K562 (cell line): ENCODE measurements around the gene SRPK2. TPM values are rescaled to one million over a fixed set of nuclear protein-coding genes. Genes with fewer than 3 reads are reported as not detected.

Experiments used
- ATAC-seq: fragments of 200-7000 bp; cut with Tn5 transposase; 3 replicates; pipeline ENCODE4 v1.9.1; 2020; ENCODE audit warnings: moderate library complexity
- BruUV-seq: library from RNA; stranded (reverse); fragments of 400-500 nt; replicated peaks from 2 replicates; lab custom pipeline; 2021; lab: Mats Ljungman, UMichigan
- CTCF ChIA-PET: fragments of 300-600 bp; formaldehyde crosslinking; extraction: SDS; loops from one replicate; lab custom pipeline; 2021; ENCODE audit warnings: low intra/inter-chr PET ratio; lab: Yijun Ruan, JAX
- POLR2A ChIA-PET: fragments of 300-600, 350-650 bp; sonication (Branson Sonifier 250); formaldehyde crosslinking; extraction: SDS; loops from one replicate; lab custom pipeline; 2021; ENCODE audit warnings: antibody characterized with exemption, inconsistent platforms; lab: Yijun Ruan, JAX
- DNase-seq, 4 experiments: peaks; one replicate each; pipeline versions ENCODE4 v3.0.0 to v3.0.0-alpha.2; 2011 to 2018; ENCODE audit warnings: low spot score in 3 of 4, mixed read lengths in 3 of 4; ENCODE audit errors: extremely low read depth in 1 of 4
- FAIRE-seq: peaks from 2 replicates; lab custom pipeline; 2011; peaks lifted over from hg19 to GRCh38; lab: Jason Lieb, UNC
- H2AFZ ChIP-seq: 2 replicates; pipeline ENCODE4 v1.6.0; 2011; ENCODE audit warnings: low read depth, low read length, control low read depth, inconsistent platforms
- H3K27ac ChIP-seq: fragments of 200-600 bp; 3 replicates; pipeline ENCODE4 v1.8.0; 2011; ENCODE audit warnings: low read depth, mild to moderate bottlenecking, control low read depth, inconsistent platforms, low read length, moderate library complexity, mixed read lengths; ENCODE audit errors: extremely low read depth
- H3K27me3 ChIP-seq, 2 experiments: fragments of 300-600 bp in 1 of 2; 2 replicates in 1 of 2; 3 replicates in 1 of 2; pipeline versions ENCODE4 v1.6.0 to v1.8.0; 2011; ENCODE audit warnings: inconsistent platforms in 2 of 2, low read length in 2 of 2, mild to moderate bottlenecking in 1 of 2, mixed read lengths in 1 of 2, moderate library complexity in 1 of 2; ENCODE audit not compliant: control insufficient read depth in 2 of 2, insufficient read depth in 2 of 2
- H3K36me3 ChIP-seq: fragments of 300-600 bp; 3 replicates; pipeline ENCODE4 v1.8.0; 2011; ENCODE audit warnings: mild to moderate bottlenecking, low read length, inconsistent platforms; ENCODE audit not compliant: control insufficient read depth, insufficient read depth
- H3K4me1 ChIP-seq, 2 experiments: fragments of 200-600 bp in 1 of 2; replicated peaks in 1 of 2; 2 replicates in 1 of 2; 3 replicates in 1 of 2; pipeline versions ENCODE4 v1.5.1 to v1.8.0; 2011; ENCODE audit warnings: inconsistent platforms in 2 of 2, low read length in 2 of 2, mild to moderate bottlenecking in 1 of 2, mixed read lengths in 1 of 2, moderate library complexity in 1 of 2; ENCODE audit not compliant: control insufficient read depth in 2 of 2, insufficient read depth in 2 of 2
- H3K4me2 ChIP-seq: 2 replicates; pipeline ENCODE4 v1.6.1; 2011; ENCODE audit warnings: low read length, control low read depth, inconsistent platforms, mixed read lengths; ENCODE audit not compliant: insufficient read depth
- H3K4me3 ChIP-seq: fragments of 200-600 bp; sonication (generic), shearing (Covaris generic); 2 replicates; pipeline ENCODE4 v1.5.1; 2016; ENCODE audit warnings: control low read depth, inconsistent platforms
- H3K79me2 ChIP-seq: fragments of 200-600 bp; 3 replicates; pipeline ENCODE4 v1.8.0; 2011; ENCODE audit warnings: low read length, inconsistent platforms; ENCODE audit not compliant: control insufficient read depth, insufficient read depth
- H3K9ac ChIP-seq, 2 experiments: 2 replicates each; pipeline versions ENCODE4 v1.6.0 to v1.6.1; 2011; ENCODE audit warnings: low read depth in 2 of 2, low read length in 2 of 2, control low read depth in 1 of 2, inconsistent platforms in 1 of 2, mild to moderate bottlenecking in 1 of 2, mixed read lengths in 1 of 2; ENCODE audit not compliant: insufficient read depth in 1 of 2
- H3K9me1 ChIP-seq: one replicate; pipeline ENCODE4 v1.6.0; 2011; ENCODE audit warnings: inconsistent platforms, mild to moderate bottlenecking, low read length, moderate library complexity; ENCODE audit not compliant: control insufficient read depth, insufficient read depth
- H3K9me3 ChIP-seq: replicated peaks from 2 replicates; pipeline ENCODE4 v1.5.1; 2011; ENCODE audit warnings: low read depth, low read length, inconsistent platforms; ENCODE audit not compliant: control insufficient read depth, insufficient read depth
- H4K20me1 ChIP-seq: replicated peaks from 2 replicates; pipeline ENCODE4 v1.6.1; 2011; ENCODE audit warnings: low read length, inconsistent platforms, mixed read lengths; ENCODE audit not compliant: control insufficient read depth, insufficient read depth
- EZH2 ChIP-seq: IDR thresholded peaks from 2 replicates; pipeline ENCODE4 v1.6.1; 2012; ENCODE audit warnings: low read depth, mild to moderate bottlenecking, inconsistent platforms, low read length, borderline replicate concordance
- GATA2 ChIP-seq: sonication (generic); formaldehyde crosslinking; IDR thresholded peaks from 2 replicates; pipeline ENCODE4 v1.4.0; 2020; ENCODE audit warnings: mild to moderate bottlenecking, missing genetic modification reagents
- HDAC8 ChIP-seq: fragments of 450-650 bp; IDR thresholded peaks from 2 replicates; pipeline ENCODE4 v1.6.1; 2016; ENCODE audit warnings: mild to moderate bottlenecking, missing genetic modification characterization, moderate library complexity, missing compliant biosample characterization
- HDGF ChIP-seq: fragments of 450-650 bp; IDR thresholded peaks from 2 replicates; pipeline ENCODE4 v1.6.1; 2016
- KDM4B ChIP-seq, 2 experiments: fragments of 450-650 bp in 1 of 2; sonication (generic) in 1 of 2; IDR thresholded peaks; 2 replicates each; pipeline ENCODE4 v1.6.1; 2016 to 2017; ENCODE audit warnings: borderline replicate concordance in 2 of 2, antibody characterized with exemption in 1 of 2, low read depth in 1 of 2, mild to moderate bottlenecking in 1 of 2
- LEF1 ChIP-seq: fragments of 450-650 bp; IDR thresholded peaks from 2 replicates; pipeline ENCODE4 v1.6.1; 2016; ENCODE audit warnings: mild to moderate bottlenecking
- MTA1 ChIP-seq: fragments of 450-650 bp; IDR thresholded peaks from 2 replicates; pipeline ENCODE4 v1.6.1; 2017; ENCODE audit warnings: borderline replicate concordance
- NFRKB ChIP-seq: fragments of 450-650 bp; IDR thresholded peaks from 2 replicates; pipeline ENCODE4 v1.6.1; 2016; ENCODE audit warnings: low read depth
- NR2C1 ChIP-seq, 2 experiments: fragments of 450-650 bp; IDR thresholded peaks; 2 replicates each; pipeline ENCODE4 v1.6.1; 2017; ENCODE audit warnings: mild to moderate bottlenecking in 2 of 2, antibody characterized with exemption in 1 of 2, inconsistent platforms in 1 of 2, missing compliant biosample characterization in 1 of 2, missing genetic modification characterization in 1 of 2
- POLR3A ChIP-seq: IDR thresholded peaks from 2 replicates; pipeline ENCODE4 v1.6.1; 2011; ENCODE audit warnings: borderline replicate concordance, mild to moderate bottlenecking, moderate library complexity; ENCODE audit not compliant: insufficient read length, insufficient read depth; ENCODE audit errors: extremely low read depth
- RFX5 ChIP-seq: IDR thresholded peaks from 2 replicates; pipeline ENCODE4 v1.6.1; 2011; ENCODE audit warnings: low read depth, mild to moderate bottlenecking, improper control_type of control experiment, low read length
- SIN3A ChIP-seq, 2 experiments: fragments of 150-350 bp in 1 of 2; IDR thresholded peaks; 2 replicates each; pipeline ENCODE4 v1.6.1; 2011 to 2016; ENCODE audit warnings: borderline replicate concordance in 2 of 2, low read depth in 2 of 2, low read length in 2 of 2, mild to moderate bottlenecking in 2 of 2, moderate library complexity in 2 of 2; ENCODE audit not compliant: control insufficient read depth in 1 of 2
- STAT6 ChIP-seq: sonication (generic); formaldehyde crosslinking; IDR thresholded peaks from 2 replicates; pipeline ENCODE4 v1.8.1; 2023; ENCODE audit warnings: mild to moderate bottlenecking, missing genetic modification reagents
- THRB ChIP-seq: fragments of 450-650 bp; formaldehyde crosslinking; conservative IDR thresholded peaks from 2 replicates; pipeline ENCODE4 v1.4.0; 2022; ENCODE audit warnings: mild to moderate bottlenecking, missing genetic modification characterization
- ZEB2 ChIP-seq: fragments of 450-650 bp; IDR thresholded peaks from 2 replicates; pipeline ENCODE4 v1.6.1; 2016
- ZNF707 ChIP-seq: fragments of 250-450 bp; sonication (Bioruptor Pico); conservative IDR thresholded peaks from 2 replicates; pipeline ENCODE4 v1.8.0; 2022; ENCODE audit warnings: inconsistent platforms, mild to moderate bottlenecking, moderate library complexity
- WGBS: fragments of 100-300 bp; shearing (Covaris generic); methylation state at CpG from one replicate; pipeline ENCODE4 v1.1.6; 2016; ENCODE audit warnings: low coverage, mixed read lengths; ENCODE audit not compliant: insufficient coverage; ENCODE audit errors: missing lambda C conversion rate; 5-methylcytosine and 5-hydroxymethylcytosine counted together
- in situ Hi-C: fragments of 300-500 bp; cut with MboI; formaldehyde crosslinking; loops from 4 replicates; pipeline ENCODE4 v1.15.0; 2018; ENCODE audit warnings: inconsistent platforms, mixed read lengths
- intact Hi-C: fragments of 100-400 bp; cut with micrococcal nuclease; formaldehyde crosslinking; loops from 2 replicates; pipeline ENCODE4 v1.14.2; 2022
- polyA plus RNA-seq, 8 experiments: library from polyadenylated mRNA; depleted of rRNA in 4 of 8; stranded (reverse) in 5 of 8; unstranded in 3 of 8; fragments of >200 nt; fragmentation: Nextera tagmentation in 2 of 8; fragmentation: Illumina TruSeq in 1 of 8; extraction: Ambion mirVana in 2 of 8; extraction: Trizol in 1 of 8; gene quantifications; 2 replicates each; pipeline versions ENCODE4 v1.2.1 to v1.2.3, GENCODE V29; 2011 to 2014; ENCODE audit warnings: inconsistent platforms in 1 of 8, missing spikeins in 1 of 8
- total RNA-seq, 7 experiments: library from RNA; depleted of rRNA in 6 of 7; stranded (reverse); fragments of >200 nt in 6 of 7; fragmentation: Illumina TruSeq in 2 of 7; extraction: Trizol in 2 of 7; gene quantifications; 2 replicates each; pipeline versions ENCODE4 v1.2.1 to v1.2.3, GENCODE V29; 2011 to 2021; ENCODE audit warnings: low replicate concordance in 1 of 7
- TF ChIP-seq, protein P1 (sequence below): fragments of 450-650 bp; conservative IDR thresholded peaks from 2 replicates; pipeline ENCODE4 v1.6.1; 2016; ENCODE audit warnings: missing genetic modification characterization, low read depth, mild to moderate bottlenecking, missing compliant biosample characterization, moderate library complexity

The SRPK2 gene
- total and polyA plus RNA-seq, 9 of the 15 experiments (the other 6 are each of a cell fraction or from before 2014, with no cell fraction given), result 21.5 to 44.7 (median 33.3) TPM

DNA sequence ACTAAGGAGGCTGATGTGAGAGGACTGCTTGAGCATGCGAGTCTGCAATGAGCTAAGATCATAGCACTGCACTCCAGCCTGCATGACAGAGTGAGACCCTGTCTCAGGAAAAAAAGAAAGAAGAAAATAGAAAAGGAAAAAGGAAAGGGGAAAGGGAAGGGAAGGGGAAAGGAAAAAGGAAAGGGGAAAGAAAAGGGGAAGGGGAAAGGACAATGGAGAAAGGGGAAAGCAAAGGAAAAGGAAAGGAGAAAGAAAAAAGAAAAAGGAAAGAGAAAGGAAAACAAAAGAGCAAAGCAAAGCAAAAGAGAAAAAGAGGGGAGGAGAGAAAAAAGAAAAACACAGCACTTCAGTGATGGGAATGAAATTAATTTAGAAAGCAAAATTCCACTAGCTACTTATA, 179.3 kb downstream of the SRPK2 start (continued):
- TF ChIP-seq ZNF707 (CRISPR knock-in tag), result no peak
- TF ChIP-seq MTA1, result no peak
- no peak for TF ChIP-seq GATA2
- no peak for TF ChIP-seq SIN3A (IDR thresholded peaks at IDR 0.05; ENCODE audit: borderline replicate concordance in 2 of 2, control insufficient read depth in 1 of 2, low read depth in 2 of 2, low read length in 2 of 2)
- TF ChIP-seq, protein P1, sequence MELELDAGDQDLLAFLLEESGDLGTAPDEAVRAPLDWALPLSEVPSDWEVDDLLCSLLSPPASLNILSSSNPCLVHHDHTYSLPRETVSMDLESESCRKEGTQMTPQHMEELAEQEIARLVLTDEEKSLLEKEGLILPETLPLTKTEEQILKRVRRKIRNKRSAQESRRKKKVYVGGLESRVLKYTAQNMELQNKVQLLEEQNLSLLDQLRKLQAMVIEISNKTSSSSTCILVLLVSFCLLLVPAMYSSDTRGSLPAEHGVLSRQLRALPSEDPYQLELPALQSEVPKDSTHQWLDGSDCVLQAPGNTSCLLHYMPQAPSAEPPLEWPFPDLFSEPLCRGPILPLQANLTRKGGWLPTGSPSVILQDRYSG (tag), result no peak
- no peak for TF ChIP-seq STAT6 (CRISPR knock-in tag)
- no peak for TF ChIP-seq HDAC8
- TF ChIP-seq, all 486 proteins: peak for 11

DNA sequence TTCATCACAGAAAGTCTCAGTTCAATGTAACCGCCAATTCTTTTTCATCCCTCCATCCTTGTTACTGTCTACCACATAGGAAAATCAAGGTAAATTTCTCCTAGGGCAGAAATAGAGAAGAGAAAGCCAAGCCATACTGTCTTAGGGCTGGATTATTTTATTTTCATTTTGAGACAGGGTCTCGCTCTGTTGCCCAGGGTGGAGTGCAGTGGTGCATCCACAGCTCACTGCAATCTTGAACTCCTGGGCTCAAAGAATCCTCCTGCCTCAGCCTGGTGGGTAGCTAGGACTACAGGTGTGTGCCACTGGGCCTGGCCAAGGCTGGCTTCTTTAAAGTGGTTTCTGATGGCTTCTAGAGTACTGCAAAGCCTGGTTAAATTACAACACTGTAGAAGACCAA, 181.7 kb downstream of the SRPK2 start:
- Histone ChIP-seq H4K20me1 (no peaks in the 10 kb centered on the region; the same call in 1 of the 2 replicates), H3K9ac (no peak overlapping the region), H3K4me1 (no peaks in the 10 kb centered on the region), H2AFZ (no peak overlapping the region), H3K27me3 (no peaks in the 10 kb centered on the region), H3K36me3 (no peaks in the 10 kb centered on the region), H3K4me2 (no peak overlapping the region), H3K9me3 (no peaks in the 10 kb centered on the region), H3K79me2 (peaks cover 8% of the 10 kb centered on the region; the same call in 2 of the 3 replicates), H3K4me3 (no peak overlapping the region), H3K27ac (no peak overlapping the region), H3K9me1 (no peaks in the 10 kb centered on the region)
- 93% methylated on average over 2 of the region's 2 CpGs for WGBS
- in situ Hi-C loops (no loop called here), intact Hi-C loops (no loop called here)
- ATAC-seq (no peak), FAIRE-seq (no peak), DNase-seq (no peak)
- no TSS peak for BruUV-seq
- ChIA-PET CTCF (no interaction called here), POLR2A (interaction anchor here (1.3 kb wide), 2 partner anchors 20 to 191 kb away, joined by 5 read pairs; no protein-coding TSS in a partner anchor)
- TF ChIP-seq HDGF (no peak), RFX5 (no peak), KDM4B (IDR thresholded peaks at IDR 0.05; ENCODE audit: borderline replicate concordance in 2 of 2, low read depth in 1 of 2) (no peak), EZH2 (no peak), NFRKB (no peak), ZEB2 (no peak), THRB (CRISPR knock-in tag) (no peak), NR2C1 (IDR thresholded peaks at IDR 0.05) (no peak), NR2C1 (tag; IDR thresholded peaks at IDR 0.05) (no peak), LEF1 (no peak), POLR3A (no peak)
